Measurements from ENCODE around the gene CCDC73. TPM values are rescaled to one million over a fixed set of nuclear protein-coding genes. Genes with fewer than 3 reads are reported as not detected.

Gene CCDC73
- polyA plus RNA-seq, 1 donor (not counting 4 experiments of a cell fraction or from before 2014, with no cell fraction given), result not detected

GRCh38 chr11:32723332-32723731 lies 71.1 kb downstream of the CCDC73 start:
- no peaks in the 10 kb centered on the region for H3K36me3 ChIP-seq (ENCODE audit: control insufficient read depth in 2 of 2, extremely low read depth in 1 of 2, insufficient read depth in 2 of 2, low read length in 2 of 2)
- H3K4me3 ChIP-seq (ENCODE audit: control insufficient read depth in 2 of 3, extremely low read depth in 1 of 3, insufficient read depth in 2 of 3, low read depth in 1 of 3, low read length in 3 of 3), result no peak overlapping the region
- no peaks in the 10 kb centered on the region for H3K79me2 ChIP-seq (ENCODE audit: control insufficient read depth, insufficient read depth, low read length)
- H3K9me3 ChIP-seq (ENCODE audit: control insufficient read depth, low read depth, low read length), result no peaks in the 10 kb centered on the region
- no peak for FAIRE-seq
- H3K4me2 ChIP-seq (ENCODE audit: control insufficient read depth, extremely low read depth, insufficient read depth, low read depth, low read length), result no peak overlapping the region
- H3K9me1 ChIP-seq (ENCODE audit: control insufficient read depth, extremely low read depth, insufficient read depth, low read length), result no peaks in the 10 kb centered on the region
- no peak overlapping the region for H3K9ac ChIP-seq (ENCODE audit: control insufficient read depth, extremely low read depth, insufficient read depth, low read length)
- no peak for TF ChIP-seq CTCF (optimal IDR thresholded peaks at IDR 0.05 in 1 of 3, IDR thresholded peaks at IDR 0.05 in 1 of 3, conservative IDR thresholded peaks at IDR 0.05 in 1 of 3; ENCODE audit: extremely low read depth in 1 of 3, insufficient read depth in 2 of 3, low read length in 3 of 3)
- no peak for TF ChIP-seq EZH2 (IDR thresholded peaks at IDR 0.05; ENCODE audit: low read length)
- H3K4me1 ChIP-seq (ENCODE audit: control insufficient read depth, extremely low read depth, insufficient read depth, low read length), result no peaks in the 10 kb centered on the region
- dilution Hi-C loops (cut with MboI; ENCODE audit: extremely low pct_ligation_motif_present, low sequenced_read_pairs), result no loop called here
- H3K27ac ChIP-seq (ENCODE audit: control insufficient read depth, insufficient read depth, low read length), result no peak overlapping the region
- no peaks in the 10 kb centered on the region for H4K20me1 ChIP-seq (ENCODE audit: control insufficient read depth, extremely low read depth, insufficient read depth, low read length)
- H3K27me3 ChIP-seq (ENCODE audit: control insufficient read depth, extremely low read depth, insufficient read depth, low read length), result peaks cover 4% of the 10 kb centered on the region
- no peak for DNase-seq (ENCODE audit: low read depth, low spot score)
- H2AFZ ChIP-seq (ENCODE audit: control insufficient read depth, low read length), result no peak overlapping the region

GRCh38 chr11:32722255-32722654 lies 72.2 kb downstream of the CCDC73 start:
- Histone ChIP-seq H3K27me3 (ENCODE audit: control insufficient read depth, extremely low read depth, insufficient read depth, low read length) (peaks cover 4% of the 10 kb centered on the region), H3K9me1 (ENCODE audit: control insufficient read depth, extremely low read depth, insufficient read depth, low read length) (no peaks in the 10 kb centered on the region), H3K4me2 (ENCODE audit: control insufficient read depth, extremely low read depth, insufficient read depth, low read depth, low read length) (no peak overlapping the region), H3K4me3 (ENCODE audit: control insufficient read depth in 2 of 3, extremely low read depth in 1 of 3, insufficient read depth in 2 of 3, low read depth in 1 of 3, low read length in 3 of 3) (no peak overlapping the region), H3K9me3 (ENCODE audit: control insufficient read depth, low read depth, low read length) (no peaks in the 10 kb centered on the region), H3K27ac (ENCODE audit: control insufficient read depth, insufficient read depth, low read length) (no peak overlapping the region), H3K79me2 (ENCODE audit: control insufficient read depth, insufficient read depth, low read length) (no peaks in the 10 kb centered on the region), H2AFZ (ENCODE audit: control insufficient read depth, low read length) (no peak overlapping the region), H3K4me1 (ENCODE audit: control insufficient read depth, extremely low read depth, insufficient read depth, low read length) (no peaks in the 10 kb centered on the region), H4K20me1 (ENCODE audit: control insufficient read depth, extremely low read depth, insufficient read depth, low read length) (no peaks in the 10 kb centered on the region), H3K36me3 (ENCODE audit: control insufficient read depth in 2 of 2, extremely low read depth in 1 of 2, insufficient read depth in 2 of 2, low read length in 2 of 2) (no peaks in the 10 kb centered on the region), H3K9ac (ENCODE audit: control insufficient read depth, extremely low read depth, insufficient read depth, low read length) (no peak overlapping the region)
- dilution Hi-C loops (cut with MboI; ENCODE audit: extremely low pct_ligation_motif_present, low sequenced_read_pairs), result no loop called here
- TF ChIP-seq CTCF (optimal IDR thresholded peaks at IDR 0.05 in 1 of 3, IDR thresholded peaks at IDR 0.05 in 1 of 3, conservative IDR thresholded peaks at IDR 0.05 in 1 of 3; ENCODE audit: extremely low read depth in 1 of 3, insufficient read depth in 2 of 3, low read length in 3 of 3) (no peak), EZH2 (IDR thresholded peaks at IDR 0.05; ENCODE audit: low read length) (no peak)
- DNase-seq (ENCODE audit: low read depth, low spot score), result no peak
- no peak for FAIRE-seq
